OCI-LY7 (cell line): ENCODE measurements around the gene PRRC1. TPM values are rescaled to one million over a fixed set of nuclear protein-coding genes. Genes with fewer than 3 reads are reported as not detected.

ENCODE experiments used
- BruUV-seq: library from RNA; stranded (reverse); fragments of 400-500 nt; replicated peaks from 2 replicates; lab custom pipeline; 2021; lab: Mats Ljungman, UMichigan
- CTCF ChIA-PET: fragments of 300-600 bp; sonication (Branson Sonifier 250); formaldehyde crosslinking; loops from one replicate; lab custom pipeline; 2022; ENCODE audit warnings: antibody characterized with exemption; ENCODE audit not compliant: unreplicated experiment; lab: Charles Lee
- POLR2A ChIA-PET: fragments of 300-600 bp; sonication (Branson Sonifier 250); formaldehyde crosslinking; loops from one replicate; lab custom pipeline; 2022; ENCODE audit warnings: antibody characterized with exemption; lab: Charles Lee
- DNase-seq: peaks from one replicate; pipeline ENCODE4 v3.0.0-alpha.2; 2015; ENCODE audit warnings: low spot score
- H2AFZ ChIP-seq: fragments of 200-600 bp; sonication (generic), shearing (Covaris generic); 2 replicates; pipeline ENCODE4 v1.6.1; 2014; ENCODE audit warnings: mild to moderate bottlenecking, antibody characterized with exemption, low read length, moderate library complexity
- H3K27ac ChIP-seq: fragments of 200-600 bp; sonication (generic); 2 replicates; pipeline ENCODE4 v1.5.1; 2014; ENCODE audit warnings: mixed run types, low read depth, mild to moderate bottlenecking, moderate library complexity, low read length, inconsistent platforms; ENCODE audit not compliant: poor library complexity, severe bottlenecking
- H3K36me3 ChIP-seq: fragments of 200-600 bp; sonication (generic); 2 replicates; pipeline ENCODE4 v1.6.1; 2014; ENCODE audit warnings: mild to moderate bottlenecking, antibody characterized with exemption, low read length, moderate library complexity, mixed read lengths; ENCODE audit not compliant: insufficient read depth
- H3K4me1 ChIP-seq: fragments of 200-600 bp; sonication (generic); 2 replicates; pipeline ENCODE4 v1.5.1; 2014; ENCODE audit warnings: mild to moderate bottlenecking, low read length; ENCODE audit not compliant: insufficient read depth, poor library complexity, severe bottlenecking
- H3K4me2 ChIP-seq: fragments of 200-600 bp; sonication (generic); 2 replicates; pipeline ENCODE4 v1.6.1; 2014; ENCODE audit warnings: mild to moderate bottlenecking, low read length
- H3K4me3 ChIP-seq: fragments of 200-600 bp; sonication (generic); 2 replicates; pipeline ENCODE4 v1.5.1; 2014; ENCODE audit warnings: mild to moderate bottlenecking, low read depth, low read length; ENCODE audit not compliant: poor library complexity, severe bottlenecking
- H3K79me2 ChIP-seq: fragments of 200-600 bp; sonication (generic); 2 replicates; pipeline ENCODE4 v1.6.1; 2016; ENCODE audit warnings: low read depth, mild to moderate bottlenecking, low read length, moderate library complexity, mixed read lengths; ENCODE audit not compliant: insufficient read depth
- H3K9me2 ChIP-seq: fragments of 200-600 bp; sonication (generic); 2 replicates; pipeline ENCODE4 v1.6.1; 2016; ENCODE audit warnings: mild to moderate bottlenecking, low read length, mixed read lengths; ENCODE audit not compliant: insufficient read depth
- H3K9me3 ChIP-seq: fragments of 200-600 bp; sonication (generic); 2 replicates; pipeline ENCODE4 v1.6.1; 2014; ENCODE audit warnings: mild to moderate bottlenecking, mixed run types, low read length, mixed read lengths
- H4K20me1 ChIP-seq: fragments of 200-600 bp; sonication (generic); 2 replicates; pipeline ENCODE4 v1.6.1; 2014; ENCODE audit warnings: mild to moderate bottlenecking, antibody characterized with exemption, low read length, moderate library complexity, mixed read lengths; ENCODE audit not compliant: insufficient read depth
- EZH2phosphoT487 ChIP-seq: fragments of 200-600 bp; sonication (generic); IDR thresholded peaks from 2 replicates; pipeline ENCODE4 v1.6.1; 2018; ENCODE audit warnings: low read depth, borderline replicate concordance, mild to moderate bottlenecking, mixed run types, antibody characterized with exemption, low read length, moderate library complexity, mixed read lengths
- intact Hi-C: fragments of 100-400 bp; cut with micrococcal nuclease; formaldehyde crosslinking; loops from one replicate; pipeline ENCODE4 v1.10.0; 2022; ENCODE audit not compliant: unreplicated experiment
- total RNA-seq, 2 experiments: library from RNA; depleted of rRNA in 1 of 2; stranded (reverse); fragments of >200 nt in 1 of 2; shearing (Covaris generic) in 1 of 2; gene quantifications; 2 replicates each; pipeline ENCODE4 v1.2.3, GENCODE V29; 2014 to 2022
- TF ChIP-seq, protein P1 (sequence below): fragments of 200-600 bp; sonication (generic); conservative IDR thresholded peaks from 2 replicates; pipeline ENCODE4 v1.5.1; 2014; ENCODE audit warnings: mild to moderate bottlenecking, antibody characterized with exemption, low read length, moderate library complexity, mixed read lengths

Gene PRRC1
- total RNA-seq, 2 experiments from 2014 or later = 32.7 to 46.5 TPM

DNA sequence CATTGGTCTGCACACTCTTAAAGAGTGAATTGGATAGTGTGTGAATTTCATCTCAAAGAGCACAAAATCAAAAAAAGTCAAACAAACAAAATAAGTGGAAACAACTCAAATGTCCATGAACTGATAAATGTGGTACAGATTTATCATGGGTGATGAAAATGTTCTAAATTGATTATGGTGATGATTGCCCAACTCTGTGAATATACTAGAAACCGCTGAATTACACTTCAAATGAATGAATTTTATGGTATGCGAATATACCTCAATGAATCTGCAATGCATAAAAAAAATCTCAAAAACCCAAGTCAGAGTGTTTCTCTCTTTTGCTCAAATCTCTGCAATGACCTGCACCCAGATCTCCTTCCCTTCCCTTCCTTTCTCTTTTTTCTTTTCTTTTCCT, 64.0 kb downstream of the PRRC1 start:
- Histone ChIP-seq H4K20me1 (no peaks in the 10 kb centered on the region), H3K9me3 (no peaks in the 10 kb centered on the region), H3K79me2 (no peaks in the 10 kb centered on the region), H3K36me3 (no peaks in the 10 kb centered on the region), H3K4me2 (no peak overlapping the region), H3K4me3 (no peak overlapping the region), H3K4me1 (peaks cover 12% of the 10 kb centered on the region), H3K9me2 (no peaks in the 10 kb centered on the region), H3K27ac (no peak overlapping the region), H2AFZ (no peak overlapping the region)
- intact Hi-C loops = no loop called here
- TF ChIP-seq EZH2phosphoT487 = no peak
- TF ChIP-seq, protein P1, sequence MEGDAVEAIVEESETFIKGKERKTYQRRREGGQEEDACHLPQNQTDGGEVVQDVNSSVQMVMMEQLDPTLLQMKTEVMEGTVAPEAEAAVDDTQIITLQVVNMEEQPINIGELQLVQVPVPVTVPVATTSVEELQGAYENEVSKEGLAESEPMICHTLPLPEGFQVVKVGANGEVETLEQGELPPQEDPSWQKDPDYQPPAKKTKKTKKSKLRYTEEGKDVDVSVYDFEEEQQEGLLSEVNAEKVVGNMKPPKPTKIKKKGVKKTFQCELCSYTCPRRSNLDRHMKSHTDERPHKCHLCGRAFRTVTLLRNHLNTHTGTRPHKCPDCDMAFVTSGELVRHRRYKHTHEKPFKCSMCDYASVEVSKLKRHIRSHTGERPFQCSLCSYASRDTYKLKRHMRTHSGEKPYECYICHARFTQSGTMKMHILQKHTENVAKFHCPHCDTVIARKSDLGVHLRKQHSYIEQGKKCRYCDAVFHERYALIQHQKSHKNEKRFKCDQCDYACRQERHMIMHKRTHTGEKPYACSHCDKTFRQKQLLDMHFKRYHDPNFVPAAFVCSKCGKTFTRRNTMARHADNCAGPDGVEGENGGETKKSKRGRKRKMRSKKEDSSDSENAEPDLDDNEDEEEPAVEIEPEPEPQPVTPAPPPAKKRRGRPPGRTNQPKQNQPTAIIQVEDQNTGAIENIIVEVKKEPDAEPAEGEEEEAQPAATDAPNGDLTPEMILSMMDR = no peak
- CTCF ChIA-PET = no interaction called here
- DNase-seq = no peak
- POLR2A ChIA-PET = no interaction called here
- BruUV-seq = no TSS peak

DNA sequence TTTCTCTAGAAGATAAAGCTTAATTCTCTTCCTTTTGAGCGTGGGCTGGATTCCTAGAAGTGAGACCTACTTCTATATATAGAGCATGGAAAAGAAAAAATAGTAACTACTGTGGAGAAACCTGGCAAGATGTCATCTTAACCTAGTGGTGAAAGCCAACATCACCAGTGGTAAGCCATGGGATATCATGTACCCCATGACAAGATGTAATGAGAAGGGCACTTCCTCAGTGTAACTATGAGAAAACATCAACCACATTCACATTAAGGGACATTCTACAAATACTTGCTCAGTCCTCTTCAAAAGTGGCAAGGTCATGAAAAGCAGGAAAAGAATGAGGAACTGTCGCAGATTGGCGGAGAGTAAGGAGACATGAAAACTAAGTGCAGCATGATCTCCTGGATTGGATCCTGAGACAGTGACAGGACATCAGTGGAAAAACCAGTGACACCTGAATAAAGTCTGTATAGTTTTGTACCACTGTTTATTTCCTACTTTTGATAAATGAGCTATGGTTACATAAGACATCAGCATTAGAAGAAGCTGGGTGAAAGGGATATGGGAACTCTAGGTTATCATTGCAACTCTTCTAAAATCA, 65.4 kb downstream of the PRRC1 start:
- Histone ChIP-seq H3K4me3 (no peak overlapping the region), H3K79me2 (no peaks in the 10 kb centered on the region), H3K4me1 (peaks cover 23% of the 10 kb centered on the region), H3K36me3 (no peaks in the 10 kb centered on the region), H4K20me1 (no peaks in the 10 kb centered on the region), H3K9me3 (no peaks in the 10 kb centered on the region), H3K4me2 (no peak overlapping the region), H2AFZ (no peak overlapping the region), H3K9me2 (no peaks in the 10 kb centered on the region), H3K27ac (no peak overlapping the region)
- no TSS peak for BruUV-seq
- intact Hi-C loops = no loop called here
- ChIA-PET POLR2A (interaction anchor here (0.6 to 1.2 kb wide), 2 partner anchors 11 to 464 kb away, joined by 4 to 7 read pairs; no protein-coding TSS in a partner anchor), CTCF (no interaction called here)
- no peak for DNase-seq
- no peak for TF ChIP-seq EZH2phosphoT487
- TF ChIP-seq, protein P1 = no peak

DNA sequence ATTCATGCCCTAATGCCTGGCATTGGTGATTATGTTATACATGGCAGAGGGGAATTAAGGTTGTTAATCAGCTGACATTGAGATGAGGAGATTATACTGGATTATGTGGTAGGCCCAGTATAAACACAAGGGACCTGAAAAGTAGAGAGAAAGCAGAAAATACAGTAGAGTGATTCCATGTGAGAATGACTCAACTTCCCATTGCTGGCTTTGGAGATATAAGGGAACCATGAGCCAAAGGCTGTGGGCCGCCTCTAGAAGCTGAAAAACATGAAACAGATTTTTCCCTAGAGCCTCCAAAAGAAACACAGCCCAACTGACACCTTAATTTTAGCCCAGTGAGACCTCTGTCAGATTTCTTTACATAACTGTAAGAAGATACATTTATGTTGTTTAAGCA, 66.4 kb downstream of the PRRC1 start:
- Histone ChIP-seq H3K4me3 (no peak overlapping the region), H3K4me1 (peaks cover 24% of the 10 kb centered on the region), H4K20me1 (no peaks in the 10 kb centered on the region), H2AFZ (no peak overlapping the region), H3K4me2 (no peak overlapping the region), H3K36me3 (no peaks in the 10 kb centered on the region), H3K9me3 (no peaks in the 10 kb centered on the region), H3K79me2 (no peaks in the 10 kb centered on the region), H3K27ac (no peak overlapping the region), H3K9me2 (no peaks in the 10 kb centered on the region)
- no TSS peak for BruUV-seq
- intact Hi-C loops = no loop called here
- TF ChIP-seq, protein P1 = no peak
- no peak for TF ChIP-seq EZH2phosphoT487
- CTCF ChIA-PET = no interaction called here
- POLR2A ChIA-PET = interaction anchor here (0.6 to 1.2 kb wide), 2 partner anchors 11 to 12 kb away, joined by 3 to 4 read pairs; no protein-coding TSS in a partner anchor
- DNase-seq = no peak
